ENCODE measurements around the gene MAML3.

- no peak for TF ChIP-seq CTCF (IDR thresholded peaks at IDR 0.05; ENCODE audit: low read depth, low read length)
- TF ChIP-seq, protein P1, sequence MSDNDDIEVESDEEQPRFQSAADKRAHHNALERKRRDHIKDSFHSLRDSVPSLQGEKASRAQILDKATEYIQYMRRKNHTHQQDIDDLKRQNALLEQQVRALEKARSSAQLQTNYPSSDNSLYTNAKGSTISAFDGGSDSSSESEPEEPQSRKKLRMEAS (IDR thresholded peaks at IDR 0.05; ENCODE audit: low read depth, low read length): no peak
These were observed 245.1 kb downstream of the MAML3 start for GRCh38 chr4:139908636-139909437.

Measured in NB4 (cell line).